Daoy (cell line): ENCODE results near the gene SOCS1. TPM values are rescaled to one million over a fixed set of nuclear protein-coding genes. Genes with fewer than 3 reads are reported as not detected.

ENCODE experiments used
- DNase-seq: peaks from one replicate; pipeline ENCODE4 v3.0.0-alpha.2; 2015; ENCODE audit warnings: low read depth
- total RNA-seq: library from RNA; depleted of rRNA; stranded (reverse); fragments of >200 nt; shearing (Covaris generic); gene quantifications from 2 replicates; pipeline ENCODE4 v1.2.3, GENCODE V29; 2014

SOCS1 gene
- total RNA-seq, 1 experiment from 2014 or later, result 1.7 TPM

DNA sequence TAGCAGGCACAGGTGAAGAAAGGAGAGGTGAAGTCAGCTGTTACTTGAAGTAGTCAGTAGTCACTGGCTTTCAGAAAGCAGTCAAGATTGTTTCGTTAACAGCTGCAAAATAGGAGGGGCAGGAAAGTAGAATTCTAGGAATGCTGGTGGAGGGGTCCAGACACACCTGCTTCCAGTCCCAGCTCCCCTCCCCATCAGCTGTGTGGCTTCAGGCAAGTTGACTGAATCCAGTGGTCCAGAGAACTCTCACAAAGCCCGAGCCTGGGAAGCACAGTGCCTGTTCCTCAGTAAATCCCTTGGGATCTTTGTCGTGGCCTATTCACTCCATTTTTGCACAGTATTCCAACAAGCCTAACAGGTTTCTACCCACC lies 4.6 kb upstream of the SOCS1 start:
- no peak for DNase-seq

DNA sequence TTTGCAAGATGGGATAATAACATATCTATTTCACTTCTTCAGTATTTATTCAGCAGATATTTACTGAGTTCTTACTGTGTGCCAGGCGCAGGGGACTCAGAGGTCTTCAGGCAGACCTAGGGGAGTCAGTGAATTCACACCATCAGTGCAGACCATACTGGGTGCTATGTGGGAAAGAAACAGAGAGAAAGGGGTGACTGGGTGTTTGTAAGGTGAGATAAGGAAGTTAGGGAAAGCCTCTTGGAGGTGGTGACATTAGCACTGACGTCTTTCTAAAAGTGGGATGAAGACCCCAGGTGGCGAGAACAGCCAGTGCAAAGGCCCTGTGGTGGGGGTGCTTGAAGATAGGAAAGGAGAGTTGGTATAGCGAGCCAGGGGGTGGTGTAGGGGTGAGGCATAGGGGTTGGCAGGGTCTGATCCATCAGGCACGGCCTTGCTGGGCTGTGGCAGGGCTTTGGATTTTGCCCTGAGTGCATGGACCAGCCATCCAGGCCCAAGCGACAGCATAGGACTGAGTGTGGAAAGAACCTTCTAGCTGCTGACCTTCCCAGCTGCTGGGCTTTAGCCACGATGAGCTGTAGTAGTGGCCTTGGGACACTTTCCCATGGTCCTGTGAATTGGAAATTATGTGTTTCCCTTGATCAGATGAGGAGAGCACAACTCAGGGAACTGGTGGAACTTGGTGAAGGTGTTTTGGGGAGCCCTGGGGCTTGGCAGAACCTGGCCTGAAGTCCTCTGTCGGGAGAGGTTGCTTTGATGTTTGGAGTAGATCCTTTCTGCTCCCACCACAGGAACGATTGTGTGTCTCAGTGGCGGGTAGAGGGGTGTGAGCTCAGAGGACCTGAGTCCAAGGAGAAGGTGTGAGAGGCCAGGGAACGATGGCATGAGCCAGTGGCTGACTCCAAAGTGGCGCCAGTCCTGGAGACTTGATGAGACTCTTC lies 3.9 kb upstream of the SOCS1 start:
- no peak for DNase-seq

DNA sequence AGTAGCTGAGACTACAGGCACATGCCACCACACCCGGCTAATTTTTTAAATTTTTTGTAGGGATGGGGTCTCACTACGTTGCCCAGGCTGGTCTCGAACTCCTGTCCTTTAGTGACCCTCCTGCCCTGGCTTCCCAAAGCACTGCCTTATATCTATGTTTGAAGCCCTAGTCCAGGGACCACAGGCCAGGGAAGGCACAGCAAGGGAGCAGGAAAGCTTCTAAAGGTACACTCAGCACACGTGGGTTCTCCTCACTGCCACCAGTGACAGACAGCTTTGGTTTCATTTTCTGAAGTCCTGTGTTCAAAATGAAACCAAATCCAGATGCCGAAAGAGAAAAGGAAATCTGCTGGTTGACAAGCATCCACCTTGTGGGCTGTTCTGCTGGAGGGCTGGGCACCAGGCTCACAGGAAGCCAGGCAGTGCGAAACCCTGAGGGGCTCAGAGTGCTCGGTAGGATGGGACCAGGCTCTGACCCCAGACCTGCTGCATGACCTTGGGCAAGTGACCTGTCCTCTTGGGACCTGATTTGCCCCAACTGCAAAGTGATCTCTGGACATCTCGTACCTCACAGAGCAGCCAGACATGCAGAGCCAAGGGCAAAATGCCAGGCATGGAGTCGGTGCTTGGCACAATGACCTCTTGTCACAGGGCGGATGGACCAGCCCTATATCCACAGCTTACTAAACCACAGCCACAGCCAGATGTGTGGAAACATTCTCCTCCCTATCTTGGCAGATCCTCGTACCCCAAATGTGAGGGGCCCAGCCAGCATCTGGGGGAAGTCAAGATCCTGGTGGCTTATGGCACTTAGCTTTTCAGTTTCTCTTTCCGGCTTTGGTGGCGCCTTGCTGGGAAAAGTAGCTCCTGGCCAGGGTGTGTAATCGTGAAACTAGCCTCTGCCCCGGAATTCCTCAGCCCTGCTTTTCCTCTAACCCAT lies 2.8 kb upstream of the SOCS1 start:
- no peak for DNase-seq

DNA sequence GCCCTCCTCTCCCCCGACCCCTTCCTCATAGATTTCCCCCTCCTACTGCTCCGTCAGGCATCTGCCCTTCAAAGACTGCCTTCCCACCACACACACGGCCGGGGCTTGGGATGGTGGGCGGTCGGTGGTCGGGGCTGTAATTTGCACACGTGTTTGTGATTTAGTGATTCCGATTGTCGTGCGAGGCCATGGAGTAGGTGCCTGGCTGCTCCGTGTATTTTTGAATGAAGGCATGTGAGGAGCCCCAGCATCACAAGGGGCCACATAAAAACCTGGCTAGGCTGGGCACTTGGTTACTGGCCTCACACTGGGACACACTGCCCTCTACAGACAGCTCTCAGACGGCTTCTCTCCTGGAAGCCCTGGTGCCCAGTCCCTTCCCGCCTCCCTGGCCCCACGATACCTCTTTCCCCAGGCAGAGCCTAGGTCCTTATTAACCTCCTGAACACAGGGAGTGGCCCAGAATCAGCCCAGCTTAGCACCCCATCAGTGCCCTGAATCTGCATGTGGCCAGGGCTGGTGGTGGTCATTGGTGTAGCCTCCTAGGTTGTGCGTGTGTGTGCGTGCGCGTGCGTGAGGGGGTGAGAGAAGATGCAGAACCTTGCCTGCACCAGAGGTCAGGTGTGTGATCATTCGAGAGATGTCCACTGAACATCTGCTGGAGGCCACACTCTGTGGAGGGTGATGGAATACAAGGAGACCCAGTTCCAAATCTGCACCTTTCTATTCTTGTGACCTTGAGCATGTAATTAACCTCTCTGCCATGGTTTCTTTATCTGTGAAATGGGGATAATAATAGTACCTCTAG lies 1.3 kb upstream of the SOCS1 start:
- DNase-seq, result peak; percentile 82

DNA sequence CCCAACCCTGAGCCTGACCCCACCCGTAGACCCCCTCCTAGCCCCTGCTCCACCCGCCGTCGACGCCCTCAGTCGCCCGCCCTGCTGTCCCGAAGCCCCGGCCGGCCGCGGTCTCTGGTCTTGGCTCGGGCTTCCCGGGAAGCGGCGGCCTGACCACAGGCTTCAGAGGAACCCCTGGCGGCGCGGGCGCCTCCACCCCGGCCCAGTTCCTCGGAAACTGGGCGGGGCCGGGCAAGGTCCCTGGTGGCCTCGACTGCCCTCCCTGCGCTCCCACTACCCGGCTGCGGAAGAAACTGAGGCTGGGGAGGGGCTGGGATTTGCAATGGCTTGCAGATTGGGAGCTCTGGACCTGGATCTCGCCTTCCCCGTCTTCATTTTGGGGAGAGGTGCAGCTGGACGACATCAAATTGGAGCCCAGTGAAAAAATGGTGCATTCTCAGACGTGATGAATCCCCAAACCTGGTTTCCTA lies 692 bp upstream of the SOCS1 start:
- DNase-seq, result no peak

DNA sequence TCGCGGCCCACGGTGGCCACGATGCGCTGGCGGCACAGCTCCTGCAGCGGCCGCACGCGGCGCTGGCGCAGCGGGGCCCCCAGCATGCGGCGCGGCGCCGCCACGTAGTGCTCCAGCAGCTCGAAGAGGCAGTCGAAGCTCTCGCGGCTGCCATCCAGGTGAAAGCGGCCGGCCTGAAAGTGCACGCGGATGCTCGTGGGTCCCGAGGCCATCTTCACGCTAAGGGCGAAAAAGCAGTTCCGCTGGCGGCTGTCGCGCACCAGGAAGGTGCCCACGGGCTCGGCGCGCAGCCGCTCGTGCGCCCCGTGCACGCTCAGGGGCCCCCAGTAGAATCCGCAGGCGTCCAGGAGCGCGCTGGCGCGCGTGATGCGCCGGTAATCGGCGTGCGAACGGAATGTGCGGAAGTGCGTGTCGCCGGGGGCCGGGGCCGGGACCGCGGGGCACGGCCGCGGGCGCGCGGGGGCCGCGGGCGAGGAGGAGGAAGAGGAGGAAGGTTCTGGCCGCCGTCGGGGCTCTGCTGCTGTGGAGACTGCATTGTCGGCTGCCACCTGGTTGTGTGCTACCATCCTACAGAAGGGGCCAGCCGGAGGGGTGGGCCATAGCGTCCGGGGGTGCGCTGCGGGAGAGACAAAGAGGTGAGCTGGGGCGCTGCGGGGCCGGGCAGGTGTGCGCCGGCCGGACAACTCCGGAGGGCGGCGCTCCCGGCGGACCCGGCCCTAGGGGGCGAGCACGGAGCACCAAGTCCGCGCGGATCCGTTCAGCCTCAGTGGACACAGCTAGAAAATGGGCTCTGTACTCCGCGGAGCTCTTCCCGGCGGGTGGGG lies 879 bp downstream of the SOCS1 start:
- peak; percentile 65 for DNase-seq

DNA sequence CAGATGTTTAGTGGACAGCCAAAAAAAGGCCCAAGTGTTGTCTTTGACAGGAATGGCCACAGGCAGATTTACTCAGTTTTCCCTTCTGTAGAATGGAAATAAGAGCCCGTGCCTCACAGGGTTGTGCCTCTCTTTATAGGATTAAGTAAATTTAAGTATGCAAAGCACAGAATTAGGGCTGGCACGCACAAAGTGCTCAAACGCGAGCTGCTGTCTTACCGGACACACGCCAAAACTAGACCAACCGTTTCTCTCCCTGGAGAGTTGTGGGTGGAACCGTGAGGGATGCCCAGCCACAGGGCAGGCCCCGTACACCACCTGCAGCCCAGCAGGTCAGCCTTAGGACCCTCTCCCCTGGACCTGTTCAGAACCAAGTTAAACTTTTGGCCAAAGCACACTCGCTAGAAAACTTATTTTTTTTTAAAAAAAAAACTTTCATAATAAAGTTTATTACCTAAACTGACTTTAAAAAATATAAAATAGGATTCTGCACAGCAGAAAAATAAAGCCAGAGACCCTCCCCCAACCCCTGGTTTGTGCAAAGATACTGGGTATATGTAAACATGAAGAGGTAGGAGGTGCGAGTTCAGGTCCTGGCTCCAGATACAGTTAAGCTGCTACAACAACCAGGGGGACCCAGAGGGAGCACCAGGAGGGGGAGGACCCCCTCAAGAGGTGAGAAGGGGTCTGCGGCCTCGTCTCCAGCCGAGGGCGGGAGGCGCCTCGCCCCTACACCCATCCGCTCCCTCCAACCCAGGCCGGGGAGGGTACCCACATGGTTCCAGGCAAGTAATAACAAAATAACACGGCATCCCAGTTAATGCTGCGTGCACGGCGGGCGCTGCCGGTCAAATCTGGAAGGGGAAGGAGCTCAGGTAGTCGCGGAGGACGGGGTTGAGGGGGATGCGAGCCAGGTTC lies 1.8 kb downstream of the SOCS1 start:
- DNase-seq, result no peak

DNA sequence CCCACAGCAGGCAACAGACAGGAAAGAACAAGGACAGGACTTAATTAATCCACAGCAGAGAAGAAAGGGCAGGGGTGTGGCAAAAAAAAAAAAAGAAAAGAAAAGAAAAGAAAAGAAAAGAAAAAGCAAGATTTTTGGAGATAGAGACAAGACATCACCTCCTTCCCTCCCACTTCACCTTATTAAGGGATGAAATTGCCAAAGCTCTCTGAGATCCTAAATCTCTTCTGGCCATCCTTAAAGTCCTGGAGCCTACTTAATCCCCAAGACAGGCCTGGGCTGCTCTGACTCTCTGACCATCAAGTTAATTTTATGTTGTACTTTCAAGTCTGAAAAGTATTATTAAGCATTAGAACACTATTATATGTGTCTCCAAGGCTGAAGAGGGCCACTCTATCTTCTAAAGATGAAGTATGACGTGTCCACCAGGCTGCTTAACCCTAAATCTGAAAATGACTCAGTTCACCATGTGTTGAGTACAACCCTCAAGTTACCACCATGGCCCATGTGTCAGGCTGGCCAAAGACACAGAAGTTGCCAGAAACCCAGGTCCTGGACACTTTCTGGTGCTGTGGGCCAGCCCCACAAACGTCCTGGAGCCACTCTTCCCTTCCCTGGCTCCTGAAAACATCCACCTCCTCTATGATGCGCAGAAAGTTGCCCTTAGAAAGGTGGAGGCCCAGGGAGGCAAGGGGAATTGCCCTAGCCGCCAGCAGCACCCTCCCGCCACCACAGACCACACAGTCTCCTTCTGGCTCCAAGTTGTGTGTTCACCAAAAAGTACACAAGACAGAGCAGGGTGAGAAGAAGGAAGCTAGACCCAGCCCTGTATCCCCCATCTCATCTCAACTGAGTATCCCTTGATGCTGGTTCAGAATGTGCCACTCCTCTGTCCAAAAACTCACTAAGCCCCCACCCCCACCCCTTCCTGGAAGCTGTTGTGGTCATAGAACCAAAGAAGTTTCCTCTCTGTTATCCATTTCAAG lies 2.7 kb downstream of the SOCS1 start:
- no peak for DNase-seq

DNA sequence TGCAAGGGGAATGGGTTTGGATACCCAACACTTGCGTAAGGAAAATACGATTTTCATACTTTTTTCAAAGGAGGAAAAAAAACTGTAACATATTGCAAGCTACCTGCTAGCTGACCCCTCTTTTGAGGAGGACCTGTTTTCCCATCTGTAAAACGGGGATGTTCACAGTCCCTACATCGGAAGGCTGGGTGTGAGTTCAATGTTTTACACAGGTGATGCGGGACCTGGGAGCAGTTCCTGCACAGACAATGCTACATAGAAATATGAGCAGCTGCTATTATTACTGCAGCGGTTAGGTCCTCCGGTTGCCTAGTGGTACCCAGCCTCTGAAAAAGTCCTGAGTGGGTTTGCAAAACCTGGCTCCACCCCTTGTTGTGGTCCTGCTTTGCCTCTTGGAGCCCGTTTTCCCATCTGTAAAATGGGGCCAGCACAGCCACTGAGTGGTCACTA lies 3.5 kb downstream of the SOCS1 start:
- no peak for DNase-seq

DNA sequence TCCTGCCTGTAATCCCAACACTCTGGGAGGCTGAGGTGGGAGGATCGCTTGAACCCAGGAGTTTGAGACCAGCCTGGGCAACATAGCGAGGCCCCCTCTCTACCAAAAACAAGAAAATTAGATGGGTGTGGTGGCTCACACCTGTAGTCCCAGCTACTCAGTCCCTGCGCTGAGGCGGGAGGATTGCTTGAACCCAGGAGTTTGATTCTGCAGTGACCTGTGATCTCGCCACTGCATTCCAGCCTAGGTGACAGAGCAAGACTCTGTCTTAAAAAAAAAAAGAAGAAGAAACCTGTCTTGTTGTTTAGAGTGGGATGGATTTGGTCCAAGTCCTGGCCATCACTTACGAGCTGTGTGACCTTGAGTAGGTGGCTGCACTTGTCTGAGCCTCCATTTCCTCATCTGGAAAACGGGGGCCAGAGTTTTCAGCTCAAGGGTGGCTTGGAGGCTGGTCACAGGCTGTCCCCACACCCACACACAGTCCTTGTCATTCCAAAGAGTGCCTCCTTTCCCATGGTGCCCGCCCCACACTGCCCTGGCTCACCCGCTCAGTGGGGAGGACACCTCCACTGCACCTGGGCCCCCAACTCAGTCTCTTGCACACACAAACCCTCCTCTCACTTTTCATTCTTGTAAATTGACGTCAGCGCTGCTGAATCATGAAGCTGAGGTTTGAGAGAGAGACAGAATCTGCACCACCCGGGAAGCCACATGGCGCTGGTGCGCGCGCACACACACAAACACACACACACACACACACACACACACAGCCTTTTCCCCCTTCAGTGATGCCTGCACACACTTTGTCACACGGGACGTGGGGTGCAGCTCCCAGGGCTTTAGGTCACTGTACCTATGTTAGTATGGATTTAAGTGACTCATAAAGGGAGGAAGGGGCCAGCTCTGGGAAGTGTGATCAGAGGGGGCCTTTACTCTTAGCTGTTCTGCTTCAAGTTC lies 4.2 kb downstream of the SOCS1 start:
- DNase-seq, result peak; percentile 23

DNA sequence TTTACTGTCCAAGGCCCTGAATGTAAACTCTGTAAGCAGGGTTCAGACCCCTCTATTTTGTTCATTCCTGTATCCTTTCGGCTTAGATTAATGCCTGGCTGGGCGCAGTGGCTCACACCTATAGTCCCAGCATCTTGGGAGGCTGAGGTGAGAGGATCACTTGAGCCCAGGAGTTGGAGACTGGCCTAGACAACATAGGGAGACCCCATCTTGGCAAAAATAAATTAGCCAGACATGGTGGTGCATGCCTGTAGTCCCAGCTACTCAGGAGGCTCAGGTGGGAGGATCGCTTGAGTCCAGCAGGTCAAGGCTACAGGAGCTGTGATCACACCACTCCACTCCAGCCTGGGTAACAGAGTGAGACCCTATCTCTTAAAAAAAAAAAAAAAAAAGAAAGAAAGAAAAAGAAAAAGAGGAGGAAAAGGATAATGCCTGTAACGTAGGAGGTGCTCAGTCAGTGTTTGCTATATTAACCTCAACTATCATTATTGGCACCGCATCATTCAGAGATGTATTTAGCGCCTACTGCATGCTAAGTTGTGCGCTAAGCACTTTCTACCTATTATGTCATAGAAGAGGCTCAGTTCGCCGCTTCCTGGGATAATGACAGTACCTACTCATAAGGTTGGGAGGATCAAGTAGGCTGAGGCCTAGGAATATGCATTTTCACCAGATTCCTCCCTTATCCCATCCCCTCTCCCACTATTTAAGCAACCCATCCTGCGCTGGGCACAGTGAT lies 5.0 kb downstream of the SOCS1 start:
- DNase-seq, result no peak

DNA sequence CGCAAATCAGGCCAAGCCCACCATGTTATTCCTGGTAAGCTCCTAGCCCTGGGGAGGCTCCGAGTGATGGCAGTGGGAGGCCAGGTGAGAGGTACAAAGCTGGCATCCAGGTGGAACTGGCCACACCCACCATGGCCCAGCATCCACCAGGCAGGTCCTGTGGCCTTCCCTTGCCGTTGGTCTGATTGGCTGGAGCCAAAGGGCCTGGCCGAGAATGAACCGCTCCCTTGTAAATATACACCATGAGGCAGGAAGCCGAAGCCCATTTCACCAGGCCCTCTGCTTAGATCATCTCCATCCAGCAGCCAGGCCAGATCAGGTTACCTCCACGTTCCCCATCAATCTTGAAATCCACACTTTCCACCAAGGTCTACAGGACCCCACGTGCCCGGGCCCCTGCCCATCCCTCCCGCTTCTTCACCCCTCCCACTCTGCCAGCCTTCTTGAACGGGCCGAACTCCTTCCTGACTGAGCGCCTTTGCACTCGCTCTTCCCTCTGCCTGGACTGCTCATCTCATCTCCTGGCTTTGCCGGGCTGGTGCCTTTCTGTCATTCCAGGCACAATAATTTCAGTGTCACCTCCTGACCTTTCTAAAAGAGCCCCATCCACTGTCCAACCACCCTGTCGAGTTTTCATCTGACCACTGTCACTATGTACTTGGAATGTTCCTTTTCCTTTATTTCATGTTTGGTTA lies 5.8 kb downstream of the SOCS1 start:
- no peak for DNase-seq

DNA sequence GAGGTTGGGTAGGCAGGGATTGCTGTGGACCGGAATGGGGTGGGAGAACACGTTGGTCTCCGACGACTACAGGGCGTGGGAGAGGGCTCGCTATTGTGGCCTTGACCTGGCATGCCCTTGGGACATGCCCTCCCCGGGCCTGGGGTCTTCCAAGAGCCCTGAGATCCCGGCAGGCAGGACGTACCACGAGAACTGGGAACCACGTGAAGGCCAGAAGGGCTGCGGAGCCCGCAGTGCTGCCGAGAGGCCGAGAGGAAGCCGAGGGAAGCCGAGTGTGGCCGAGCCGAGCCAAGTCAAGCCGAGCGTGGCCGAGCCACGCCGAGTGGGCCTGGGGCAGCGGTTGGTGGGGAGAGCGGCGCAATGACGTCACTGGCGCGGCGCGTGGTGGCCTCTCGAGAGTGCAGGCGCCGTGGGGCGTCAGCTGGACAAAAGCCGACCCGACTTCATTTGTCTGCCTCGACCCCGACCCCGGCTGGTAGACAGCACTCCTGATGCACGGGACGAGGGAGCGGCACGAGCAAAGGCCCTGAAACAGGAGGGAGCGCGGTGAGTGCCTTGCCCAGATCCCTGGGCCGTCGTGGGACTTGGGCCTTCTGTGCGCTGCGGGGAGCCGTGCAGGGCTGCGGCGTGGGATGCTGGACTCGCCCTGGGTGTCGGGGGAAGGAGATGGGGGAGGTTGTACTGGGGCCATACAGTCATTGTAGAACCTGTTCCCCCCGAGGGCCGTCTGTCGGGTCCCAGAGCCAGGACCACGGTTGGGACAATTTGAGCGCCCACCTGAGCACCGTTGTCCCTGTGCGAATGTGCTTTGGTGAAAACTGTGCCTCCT lies 6.6 kb downstream of the SOCS1 start:
- DNase-seq, result no peak

DNA sequence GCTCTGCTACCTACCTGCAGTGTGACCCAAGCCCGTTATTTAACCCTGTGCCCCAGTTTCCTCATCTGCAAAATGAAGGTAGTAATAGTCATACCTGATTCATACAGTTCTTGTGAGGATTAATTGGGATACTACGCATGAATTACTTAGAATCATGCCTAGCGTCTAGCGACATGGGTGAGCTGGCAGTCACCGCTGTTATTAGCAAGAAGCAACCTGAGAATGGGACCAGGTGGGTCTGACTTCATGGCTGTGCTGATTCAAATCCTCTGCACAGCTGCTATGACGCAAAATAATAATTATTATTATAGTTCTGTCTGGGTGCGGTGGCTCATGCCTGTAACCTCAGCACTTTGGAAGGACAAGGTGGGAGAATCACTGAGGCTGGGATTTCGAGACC lies 7.9 kb downstream of the SOCS1 start:
- DNase-seq, result no peak

DNA sequence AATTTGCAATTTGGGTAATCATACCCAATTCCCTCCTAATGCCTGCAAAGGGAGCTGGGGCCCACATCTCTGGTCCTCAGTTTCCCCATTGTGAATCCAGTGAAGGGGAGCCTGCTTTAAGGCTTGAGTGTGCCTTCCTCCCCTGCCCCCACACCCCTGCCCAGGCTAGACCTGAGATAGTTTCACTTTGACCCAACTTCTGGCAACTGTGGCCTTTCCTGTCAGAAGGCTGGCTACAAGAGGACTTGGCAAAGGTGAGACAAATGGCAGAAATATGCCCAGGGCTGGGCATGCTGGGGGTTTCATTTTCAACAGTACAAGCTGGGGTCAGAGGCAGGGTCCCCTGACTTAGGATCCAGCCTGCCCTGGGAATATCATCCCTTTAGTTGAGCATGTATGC lies 10.0 kb downstream of the SOCS1 start:
- DNase-seq, result no peak
